ENCODE measurements around the gene TMEM53.
A peak's percentile ranks its signal among the peaks of the same experiment; 100 is the strongest.

Gene TMEM53

DNA sequence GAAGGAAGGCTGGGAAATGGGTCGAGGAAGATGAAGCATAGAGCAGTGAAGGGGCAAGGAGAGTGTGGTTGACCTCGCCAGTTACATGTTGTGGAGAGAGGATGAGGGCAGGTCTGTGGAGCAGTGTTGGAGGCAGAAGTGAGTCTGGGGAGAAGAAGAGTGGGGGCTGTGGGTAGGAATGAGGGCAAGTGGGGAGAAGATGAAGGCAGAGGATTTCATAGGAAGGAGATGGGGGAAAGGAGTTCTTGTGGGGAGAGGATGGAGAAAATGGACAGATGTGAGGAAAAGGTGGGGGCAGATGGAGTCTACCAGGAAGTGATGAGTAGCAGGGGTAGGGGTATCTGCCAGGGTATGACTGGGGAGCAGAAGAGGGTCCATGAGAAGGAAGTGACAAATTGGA, 3.8 kb upstream of the TMEM53 start:
- Histone ChIP-seq H4K8ac (ENCODE audit: low read depth, low read length) (no peak overlapping the region), H2BK15ac (ENCODE audit: low read length) (no peak overlapping the region), H3K4me2 (ENCODE audit: insufficient read depth, low read length, poor library complexity, severe bottlenecking) (no peak overlapping the region), H3K9me3 (replicated peaks in 1 of 2; ENCODE audit: control insufficient read depth in 2 of 2, insufficient read depth in 1 of 2, low read depth in 1 of 2, low read length in 2 of 2) (no peaks in the 10 kb centered on the region), H3K27me3 (ENCODE audit: control insufficient read depth in 3 of 3, insufficient read depth in 3 of 3, low read depth in 1 of 3, low read length in 3 of 3) (no peaks in the 10 kb centered on the region), H3K27ac (replicated peaks; ENCODE audit: low read length) (no peak overlapping the region), H2BK5ac (ENCODE audit: low read length) (no peak overlapping the region), H3K79me1 (ENCODE audit: low read depth, low read length) (no peaks in the 10 kb centered on the region), H2BK12ac (ENCODE audit: low read length) (no peak overlapping the region), H3K4me3 (ENCODE audit: low read length in 2 of 2) (no peak overlapping the region), H3K23ac (ENCODE audit: low read depth, low read length, poor library complexity) (no peak overlapping the region), H3K9ac (ENCODE audit: low read depth, low read length, poor library complexity) (no peak overlapping the region), H4K91ac (ENCODE audit: low read depth, low read length, poor library complexity) (no peak overlapping the region), H3K4ac (ENCODE audit: low read length) (no peak overlapping the region), H3K36me3 (replicated peaks in 1 of 2; ENCODE audit: control insufficient read depth in 2 of 2, insufficient read depth in 2 of 2, low read length in 2 of 2) (peaks cover 4 to 5% of the 10 kb centered on the region in 2 donors), H3K14ac (ENCODE audit: low read length) (no peak overlapping the region), H3K18ac (ENCODE audit: low read length) (no peak overlapping the region), H3K4me1 (ENCODE audit: control insufficient read depth in 2 of 2, insufficient read depth in 1 of 2, low read depth in 1 of 2, low read length in 2 of 2) (peaks cover 7 to 12% of the 10 kb centered on the region in 2 donors), H2AK5ac (ENCODE audit: low read depth, low read length) (no peak overlapping the region), H2AFZ (ENCODE audit: low read length) (no peak overlapping the region), H2BK120ac (ENCODE audit: low read depth, low read length) (no peak overlapping the region)
- no peak for DNase-seq (ENCODE audit: low spot score)
- no CpG with 5 or more reads among the region's 2 CpGs for WGBS, 2 donors (ENCODE audit: extremely low coverage in 2 of 2, insufficient read length in 2 of 2, insufficient replicate concordance in 1 of 2)

DNA sequence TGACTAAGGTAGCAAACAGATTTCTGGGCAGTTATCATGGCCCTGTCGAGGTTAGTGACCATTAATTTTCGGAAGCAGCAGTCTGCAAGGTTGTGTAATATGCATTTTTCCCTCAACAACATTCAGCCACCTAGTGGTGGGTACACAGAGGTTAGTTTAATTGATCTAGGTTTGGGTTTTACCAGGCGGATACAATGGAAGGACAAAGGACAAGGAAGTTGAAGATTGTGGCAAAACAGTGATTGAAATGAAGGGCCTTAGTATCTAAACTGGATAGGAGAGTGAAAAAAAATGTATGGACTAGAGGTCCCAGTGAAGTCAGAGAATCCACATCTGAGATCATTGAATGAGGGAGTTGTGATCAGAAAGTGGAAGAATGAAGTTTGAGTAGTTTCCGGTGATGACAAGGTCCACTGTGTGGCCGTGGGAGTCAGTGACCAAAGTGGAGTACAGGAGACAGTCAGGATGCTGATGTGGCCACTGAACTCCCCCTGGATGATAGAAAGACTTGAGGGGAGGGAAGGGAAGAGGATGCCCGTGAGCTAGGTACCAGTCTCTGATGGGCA, 3.0 kb upstream of the TMEM53 start:
- H3K18ac ChIP-seq (ENCODE audit: low read length): no peak overlapping the region
- no peak for DNase-seq (ENCODE audit: low spot score)
- no peak overlapping the region for H2BK12ac ChIP-seq (ENCODE audit: low read length)
- H4K8ac ChIP-seq (ENCODE audit: low read depth, low read length): no peak overlapping the region
- WGBS, 2 donors (ENCODE audit: extremely low coverage in 2 of 2, insufficient read length in 2 of 2, insufficient replicate concordance in 1 of 2): no CpG with 5 or more reads among the region's 6 CpGs
- H3K14ac ChIP-seq (ENCODE audit: low read length): no peak overlapping the region
- H3K9ac ChIP-seq (ENCODE audit: low read depth, low read length, poor library complexity): no peak overlapping the region
- peaks cover 4 to 5% of the 10 kb centered on the region in 2 donors for H3K36me3 ChIP-seq (replicated peaks in 1 of 2; ENCODE audit: control insufficient read depth in 2 of 2, insufficient read depth in 2 of 2, low read length in 2 of 2)
- no peak overlapping the region for H4K91ac ChIP-seq (ENCODE audit: low read depth, low read length, poor library complexity)
- H2AFZ ChIP-seq (ENCODE audit: low read length): no peak overlapping the region
- H2AK5ac ChIP-seq (ENCODE audit: low read depth, low read length): no peak overlapping the region
- H3K4ac ChIP-seq (ENCODE audit: low read length): no peak overlapping the region
- H3K27ac ChIP-seq (replicated peaks; ENCODE audit: low read length): no peak overlapping the region
- no peak overlapping the region for H2BK15ac ChIP-seq (ENCODE audit: low read length)
- H2BK5ac ChIP-seq (ENCODE audit: low read length): no peak overlapping the region
- H3K23ac ChIP-seq (ENCODE audit: low read depth, low read length, poor library complexity): no peak overlapping the region
- H3K4me1 ChIP-seq (ENCODE audit: control insufficient read depth in 2 of 2, insufficient read depth in 1 of 2, low read depth in 1 of 2, low read length in 2 of 2): peaks cover 15 to 16% of the 10 kb centered on the region in 2 donors
- H3K9me3 ChIP-seq (replicated peaks in 1 of 2; ENCODE audit: control insufficient read depth in 2 of 2, insufficient read depth in 1 of 2, low read depth in 1 of 2, low read length in 2 of 2): no peaks in the 10 kb centered on the region
- H3K4me2 ChIP-seq (ENCODE audit: insufficient read depth, low read length, poor library complexity, severe bottlenecking): no peak overlapping the region
- no peaks in the 10 kb centered on the region for H3K27me3 ChIP-seq (ENCODE audit: control insufficient read depth in 3 of 3, insufficient read depth in 3 of 3, low read depth in 1 of 3, low read length in 3 of 3)
- no peak overlapping the region for H2BK120ac ChIP-seq (ENCODE audit: low read depth, low read length)
- no peaks in the 10 kb centered on the region for H3K79me1 ChIP-seq (ENCODE audit: low read depth, low read length)
- H3K4me3 ChIP-seq (ENCODE audit: low read length in 2 of 2): no peak overlapping the region

DNA sequence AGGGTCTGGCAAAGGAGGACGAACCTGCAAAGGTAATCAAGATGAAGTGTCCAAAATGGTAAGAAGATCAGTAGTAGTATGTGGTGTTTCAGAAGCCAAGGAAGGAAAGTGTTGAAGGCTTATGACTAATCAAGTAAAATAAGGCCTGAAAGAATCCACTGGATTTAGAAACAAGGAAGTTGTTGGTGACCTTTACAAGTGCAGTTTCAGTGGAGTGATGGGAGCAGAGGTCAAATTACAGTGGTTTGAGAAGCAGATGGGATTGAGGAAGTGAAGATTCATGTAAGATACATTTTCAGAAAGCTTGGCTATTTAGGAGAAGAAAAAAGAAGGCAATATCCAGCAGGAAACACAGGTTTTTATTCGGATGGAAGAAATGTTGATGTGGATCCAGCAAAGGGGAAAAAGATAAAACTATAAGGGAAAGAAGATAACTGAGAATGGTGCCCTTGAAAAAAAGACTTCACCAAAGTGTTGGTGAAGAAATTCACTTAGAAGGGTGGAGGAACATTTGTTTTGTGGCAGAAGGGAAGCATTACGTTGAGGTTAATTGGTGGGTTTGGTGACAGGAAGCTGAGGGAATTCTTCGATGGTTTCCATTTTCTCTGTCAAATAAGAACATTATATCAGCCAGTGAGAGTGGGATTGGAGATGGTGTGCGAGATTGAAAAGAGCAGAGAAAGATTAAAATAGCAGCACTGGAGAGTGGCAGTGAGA, 2.4 kb upstream of the TMEM53 start:
- no peak overlapping the region for H2BK120ac ChIP-seq (ENCODE audit: low read depth, low read length)
- no peaks in the 10 kb centered on the region for H3K27me3 ChIP-seq (ENCODE audit: control insufficient read depth in 3 of 3, insufficient read depth in 3 of 3, low read depth in 1 of 3, low read length in 3 of 3)
- no peaks in the 10 kb centered on the region for H3K79me1 ChIP-seq (ENCODE audit: low read depth, low read length)
- no peak overlapping the region for H3K4ac ChIP-seq (ENCODE audit: low read length)
- no peak overlapping the region for H3K23ac ChIP-seq (ENCODE audit: low read depth, low read length, poor library complexity)
- H3K4me2 ChIP-seq (ENCODE audit: insufficient read depth, low read length, poor library complexity, severe bottlenecking): no peak overlapping the region
- H2BK12ac ChIP-seq (ENCODE audit: low read length): no peak overlapping the region
- peaks cover 12 to 21% of the 10 kb centered on the region in 2 donors for H3K4me1 ChIP-seq (ENCODE audit: control insufficient read depth in 2 of 2, insufficient read depth in 1 of 2, low read depth in 1 of 2, low read length in 2 of 2)
- H3K27ac ChIP-seq (replicated peaks; ENCODE audit: low read length): no peak overlapping the region
- H3K9ac ChIP-seq (ENCODE audit: low read depth, low read length, poor library complexity): no peak overlapping the region
- no peak overlapping the region for H3K14ac ChIP-seq (ENCODE audit: low read length)
- H4K8ac ChIP-seq (ENCODE audit: low read depth, low read length): no peak overlapping the region
- no peak overlapping the region for H2BK5ac ChIP-seq (ENCODE audit: low read length)
- DNase-seq (ENCODE audit: low spot score): no peak
- WGBS, 2 donors (ENCODE audit: extremely low coverage in 2 of 2, insufficient read length in 2 of 2, insufficient replicate concordance in 1 of 2): 100% methylated on average over 2 of the region's 5 CpGs; no CpG with 5 or more reads in 1 of the 2 donors
- no peak overlapping the region for H3K4me3 ChIP-seq (ENCODE audit: low read length in 2 of 2)
- H3K9me3 ChIP-seq (replicated peaks in 1 of 2; ENCODE audit: control insufficient read depth in 2 of 2, insufficient read depth in 1 of 2, low read depth in 1 of 2, low read length in 2 of 2): no peaks in the 10 kb centered on the region
- H2BK15ac ChIP-seq (ENCODE audit: low read length): no peak overlapping the region
- H3K36me3 ChIP-seq (replicated peaks in 1 of 2; ENCODE audit: control insufficient read depth in 2 of 2, insufficient read depth in 2 of 2, low read length in 2 of 2): peaks cover 4 to 5% of the 10 kb centered on the region in 2 donors
- no peak overlapping the region for H2AFZ ChIP-seq (ENCODE audit: low read length)
- no peak overlapping the region for H4K91ac ChIP-seq (ENCODE audit: low read depth, low read length, poor library complexity)
- H2AK5ac ChIP-seq (ENCODE audit: low read depth, low read length): no peak overlapping the region
- H3K18ac ChIP-seq (ENCODE audit: low read length): no peak overlapping the region

DNA sequence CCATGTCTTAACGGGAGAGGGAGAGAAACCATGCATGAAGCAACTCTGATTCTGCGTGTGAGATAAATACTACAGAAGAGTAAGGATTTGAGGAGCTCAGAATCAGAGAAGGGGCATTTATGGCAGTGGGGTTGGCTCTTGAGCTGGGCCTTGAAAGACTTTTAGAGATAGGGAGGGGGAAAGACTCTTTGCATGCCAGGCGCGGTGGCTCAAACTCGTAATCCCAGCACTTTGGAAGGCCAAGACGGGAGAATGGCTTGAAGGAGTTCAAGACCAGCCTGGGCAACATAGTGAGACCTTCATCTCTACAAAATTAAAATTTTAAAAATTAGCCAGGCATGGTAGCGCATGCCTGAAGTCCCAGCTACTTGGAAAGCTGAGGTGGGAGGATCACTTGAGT, 905 bp upstream of the TMEM53 start:
- H2AFZ ChIP-seq (ENCODE audit: low read length): peak overlapping the region; percentile 97
- H3K9me3 ChIP-seq (replicated peaks in 1 of 2; ENCODE audit: control insufficient read depth in 2 of 2, insufficient read depth in 1 of 2, low read depth in 1 of 2, low read length in 2 of 2): no peaks in the 10 kb centered on the region
- no peak overlapping the region for H4K8ac ChIP-seq (ENCODE audit: low read depth, low read length)
- no peak overlapping the region for H2BK15ac ChIP-seq (ENCODE audit: low read length)
- H3K23ac ChIP-seq (ENCODE audit: low read depth, low read length, poor library complexity): no peak overlapping the region
- H3K4me3 ChIP-seq (ENCODE audit: low read length in 2 of 2): peak overlapping the region; percentile 83 to 91
- H3K14ac ChIP-seq (ENCODE audit: low read length): no peak overlapping the region
- no peak overlapping the region for H2AK5ac ChIP-seq (ENCODE audit: low read depth, low read length)
- H3K18ac ChIP-seq (ENCODE audit: low read length): no peak overlapping the region
- H3K36me3 ChIP-seq (replicated peaks in 1 of 2; ENCODE audit: control insufficient read depth in 2 of 2, insufficient read depth in 2 of 2, low read length in 2 of 2): peaks cover 4 to 5% of the 10 kb centered on the region in 2 donors
- no CpG with 5 or more reads among the region's 7 CpGs for WGBS, 2 donors (ENCODE audit: extremely low coverage in 2 of 2, insufficient read length in 2 of 2, insufficient replicate concordance in 1 of 2)
- H2BK120ac ChIP-seq (ENCODE audit: low read depth, low read length): no peak overlapping the region
- H3K27me3 ChIP-seq (ENCODE audit: control insufficient read depth in 3 of 3, insufficient read depth in 3 of 3, low read depth in 1 of 3, low read length in 3 of 3): no peaks in the 10 kb centered on the region
- H2BK12ac ChIP-seq (ENCODE audit: low read length): no peak overlapping the region
- peaks cover 12 to 21% of the 10 kb centered on the region in 2 donors for H3K4me1 ChIP-seq (ENCODE audit: control insufficient read depth in 2 of 2, insufficient read depth in 1 of 2, low read depth in 1 of 2, low read length in 2 of 2)
- H2BK5ac ChIP-seq (ENCODE audit: low read length): no peak overlapping the region
- no peak for DNase-seq (ENCODE audit: low spot score)
- H3K9ac ChIP-seq (ENCODE audit: low read depth, low read length, poor library complexity): no peak overlapping the region
- no peak overlapping the region for H3K4ac ChIP-seq (ENCODE audit: low read length)
- no peaks in the 10 kb centered on the region for H3K79me1 ChIP-seq (ENCODE audit: low read depth, low read length)
- no peak overlapping the region for H3K27ac ChIP-seq (replicated peaks; ENCODE audit: low read length)
- peak overlapping the region; percentile 78 for H3K4me2 ChIP-seq (ENCODE audit: insufficient read depth, low read length, poor library complexity, severe bottlenecking)
- H4K91ac ChIP-seq (ENCODE audit: low read depth, low read length, poor library complexity): no peak overlapping the region

Measured in neuronal stem cell (in vitro differentiated cells).